ENCODE data around the gene MYL5.

DNA sequence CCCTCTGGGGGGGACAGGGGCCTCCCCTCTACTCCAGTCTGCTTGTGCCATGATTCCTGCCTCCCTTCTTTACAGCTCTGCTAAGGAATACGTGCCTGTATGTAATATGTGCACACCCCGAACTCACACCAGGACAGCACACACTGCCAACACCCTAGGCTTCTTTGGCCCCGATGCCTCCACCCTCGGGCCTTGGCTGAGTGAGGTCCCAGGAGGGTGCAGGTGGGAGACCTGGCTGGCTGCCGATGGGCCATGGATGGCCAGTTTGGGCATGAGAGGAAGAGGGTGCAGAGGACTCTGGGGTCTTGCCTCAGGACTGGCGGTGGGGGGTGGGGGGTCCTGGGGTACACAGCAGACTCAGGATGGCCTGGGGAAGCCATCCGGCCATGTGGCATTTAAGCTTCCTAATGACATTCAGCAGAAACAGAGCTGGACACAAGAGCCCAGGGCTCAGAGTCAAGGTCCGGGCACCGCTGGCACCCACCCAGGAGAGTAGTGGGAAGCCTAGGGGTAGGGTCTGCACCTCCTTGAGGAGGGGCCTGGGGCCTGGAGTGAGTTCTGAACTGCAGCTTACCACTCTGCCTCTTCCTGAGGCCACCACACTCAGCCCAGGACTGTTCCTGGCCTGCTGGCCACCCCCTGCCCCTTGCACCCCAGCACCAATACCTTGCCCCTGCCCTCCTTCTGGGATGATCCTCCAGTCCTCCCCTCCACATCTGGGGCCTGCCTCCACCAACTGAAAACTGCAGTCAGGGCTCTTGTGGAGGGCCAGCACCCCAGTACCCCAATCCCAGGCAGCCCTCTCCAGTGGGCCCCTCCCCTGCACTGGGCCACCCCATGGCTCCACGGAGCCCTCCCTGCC is 29.2 kb downstream of the MYL5 start:
- TF ChIP-seq, protein P1, sequence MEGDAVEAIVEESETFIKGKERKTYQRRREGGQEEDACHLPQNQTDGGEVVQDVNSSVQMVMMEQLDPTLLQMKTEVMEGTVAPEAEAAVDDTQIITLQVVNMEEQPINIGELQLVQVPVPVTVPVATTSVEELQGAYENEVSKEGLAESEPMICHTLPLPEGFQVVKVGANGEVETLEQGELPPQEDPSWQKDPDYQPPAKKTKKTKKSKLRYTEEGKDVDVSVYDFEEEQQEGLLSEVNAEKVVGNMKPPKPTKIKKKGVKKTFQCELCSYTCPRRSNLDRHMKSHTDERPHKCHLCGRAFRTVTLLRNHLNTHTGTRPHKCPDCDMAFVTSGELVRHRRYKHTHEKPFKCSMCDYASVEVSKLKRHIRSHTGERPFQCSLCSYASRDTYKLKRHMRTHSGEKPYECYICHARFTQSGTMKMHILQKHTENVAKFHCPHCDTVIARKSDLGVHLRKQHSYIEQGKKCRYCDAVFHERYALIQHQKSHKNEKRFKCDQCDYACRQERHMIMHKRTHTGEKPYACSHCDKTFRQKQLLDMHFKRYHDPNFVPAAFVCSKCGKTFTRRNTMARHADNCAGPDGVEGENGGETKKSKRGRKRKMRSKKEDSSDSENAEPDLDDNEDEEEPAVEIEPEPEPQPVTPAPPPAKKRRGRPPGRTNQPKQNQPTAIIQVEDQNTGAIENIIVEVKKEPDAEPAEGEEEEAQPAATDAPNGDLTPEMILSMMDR (IDR thresholded peaks at IDR 0.05; ENCODE audit: insufficient read depth, low read depth, low read length), result no peak
- TF ChIP-seq EZH2 (IDR thresholded peaks at IDR 0.05; ENCODE audit: insufficient read depth, low read length), result no peak
